Hematopoietic multipotent progenitor cell treated with erythropoietin and hydrocortisone succinate and interleukin-3 and kit ligand, for 17 days (in vitro differentiated cells): ENCODE measurements around the gene CTBP2.

ENCODE experiments used
- DNase-seq: peaks from one replicate; pipeline ENCODE4 v3.0.0-alpha.2; 2015; ENCODE audit warnings: low spot score

The CTBP2 gene

GRCh38 chr10:125159932-125160855 lies at the start of gene CTBP2:
TSS of gene CTBP2 (minus strand) at chr10:125160563.
- DNase-seq, result peak; percentile 47

DNA sequence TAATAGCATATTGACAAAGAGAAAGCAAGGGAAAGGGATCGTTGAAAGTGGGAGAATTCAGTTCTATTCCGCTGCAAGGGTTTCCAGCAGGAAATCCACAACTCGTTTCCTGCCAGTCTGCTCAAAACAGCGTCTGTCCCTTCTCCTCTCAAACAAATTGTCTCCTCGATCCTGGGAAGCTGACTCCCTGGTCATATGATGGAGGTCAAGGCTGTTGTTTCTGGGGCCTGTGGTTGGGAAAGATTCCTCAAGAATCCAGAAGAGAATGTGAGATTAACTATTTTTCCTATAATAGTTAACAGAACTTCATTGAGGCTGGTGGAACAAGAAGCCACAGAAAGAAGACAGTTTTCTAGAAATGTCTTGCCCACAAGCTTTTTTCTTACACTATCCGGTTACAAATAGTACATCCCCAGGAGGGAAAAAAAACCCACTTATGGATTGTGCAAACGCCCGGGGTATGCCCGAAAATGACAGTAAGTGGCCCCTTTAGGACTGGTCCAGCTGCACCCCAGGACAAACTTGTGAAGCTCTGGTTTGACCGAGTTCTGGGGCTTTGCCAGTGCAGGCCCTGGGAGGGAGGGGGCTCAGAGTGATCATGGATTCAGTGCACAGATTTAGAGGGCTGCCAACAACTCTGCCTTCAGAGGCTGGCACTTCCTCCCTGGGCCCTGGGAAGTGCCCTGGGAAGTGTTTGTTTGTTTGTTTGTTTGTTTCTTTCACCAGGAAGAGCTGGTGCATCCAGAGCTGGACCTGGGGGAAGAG lies 49.4 kb upstream of the CTBP2 start:
- no peak for DNase-seq

DNA sequence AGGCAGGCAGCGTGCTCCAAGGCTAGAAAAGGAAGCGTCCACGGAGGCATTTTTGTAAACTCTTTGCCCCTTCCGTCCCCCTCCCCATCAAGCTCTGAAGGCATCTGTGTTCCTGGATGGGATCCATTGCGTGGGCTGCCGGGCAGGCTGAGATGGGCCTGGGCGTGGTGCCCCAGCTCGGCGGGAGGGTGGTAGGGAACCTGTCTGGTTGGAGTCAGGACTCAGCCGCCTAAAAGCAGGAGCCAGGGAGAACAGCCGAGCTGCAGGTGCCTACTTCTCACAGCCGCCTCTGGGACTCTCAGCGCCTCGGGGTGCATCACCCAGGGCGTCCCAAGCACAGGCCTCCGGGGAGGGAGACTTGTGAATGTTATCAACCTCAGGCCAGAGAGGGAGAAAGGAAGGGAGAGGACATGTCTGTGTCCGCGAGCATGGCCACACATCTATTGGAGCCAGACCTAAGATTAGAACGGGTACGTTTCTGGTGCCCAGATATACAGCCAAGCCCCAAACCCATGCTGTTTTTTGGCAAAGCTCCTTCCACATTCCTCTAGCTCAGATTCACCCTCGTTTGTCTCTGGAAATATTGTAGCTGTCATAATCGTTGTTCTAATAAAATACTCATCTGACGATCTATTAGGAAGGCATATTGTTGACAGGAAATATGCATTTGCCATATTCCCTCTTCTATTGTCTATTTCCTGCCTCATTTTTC lies 48.6 kb upstream of the CTBP2 start:
- no peak for DNase-seq

GRCh38 chr10:125206623-125207022 lies 46.3 kb upstream of the CTBP2 start:
- DNase-seq, result no peak

DNA sequence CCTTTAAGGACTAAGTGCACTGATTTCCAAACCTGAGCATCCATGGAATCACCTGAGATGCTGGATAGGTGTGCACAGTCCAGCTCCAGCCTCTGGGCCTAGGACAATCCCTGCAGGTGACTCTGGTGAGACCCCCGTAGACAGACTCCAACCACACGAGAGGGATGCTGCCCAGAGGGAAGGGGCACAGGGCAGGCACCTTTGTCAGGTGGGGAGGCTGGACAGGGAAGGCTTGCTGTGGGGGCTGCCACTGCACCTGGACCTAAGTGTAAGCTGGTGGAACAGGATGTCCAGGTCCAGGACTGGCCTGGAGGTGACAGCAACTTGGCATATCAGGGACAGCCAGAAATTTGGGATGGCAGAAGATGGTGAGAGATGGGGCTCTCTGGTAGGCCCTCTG lies 45.1 kb upstream of the CTBP2 start:
- no peak for DNase-seq

DNA sequence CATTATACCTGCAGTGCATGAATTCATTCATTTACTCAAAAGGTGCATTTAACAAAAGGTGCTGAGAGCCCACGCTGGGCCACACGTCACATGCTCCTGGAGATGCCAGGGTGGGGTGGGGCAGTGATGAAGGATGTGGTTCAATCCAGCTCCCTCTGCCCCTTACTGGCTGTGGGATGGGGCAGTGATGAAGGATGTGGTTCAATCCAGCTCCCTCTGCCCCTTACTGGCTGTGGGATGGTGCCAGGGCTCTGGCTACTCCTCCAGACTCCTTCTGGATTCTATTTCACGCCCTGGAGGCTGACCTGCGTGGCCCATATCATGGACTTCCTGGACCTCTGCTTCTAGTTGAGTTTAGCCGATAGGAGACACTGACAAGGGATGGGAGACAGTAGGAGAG lies 44.0 kb upstream of the CTBP2 start:
- DNase-seq, result no peak

GRCh38 chr10:125203186-125203800 lies 42.9 kb upstream of the CTBP2 start:
- DNase-seq, result no peak

DNA sequence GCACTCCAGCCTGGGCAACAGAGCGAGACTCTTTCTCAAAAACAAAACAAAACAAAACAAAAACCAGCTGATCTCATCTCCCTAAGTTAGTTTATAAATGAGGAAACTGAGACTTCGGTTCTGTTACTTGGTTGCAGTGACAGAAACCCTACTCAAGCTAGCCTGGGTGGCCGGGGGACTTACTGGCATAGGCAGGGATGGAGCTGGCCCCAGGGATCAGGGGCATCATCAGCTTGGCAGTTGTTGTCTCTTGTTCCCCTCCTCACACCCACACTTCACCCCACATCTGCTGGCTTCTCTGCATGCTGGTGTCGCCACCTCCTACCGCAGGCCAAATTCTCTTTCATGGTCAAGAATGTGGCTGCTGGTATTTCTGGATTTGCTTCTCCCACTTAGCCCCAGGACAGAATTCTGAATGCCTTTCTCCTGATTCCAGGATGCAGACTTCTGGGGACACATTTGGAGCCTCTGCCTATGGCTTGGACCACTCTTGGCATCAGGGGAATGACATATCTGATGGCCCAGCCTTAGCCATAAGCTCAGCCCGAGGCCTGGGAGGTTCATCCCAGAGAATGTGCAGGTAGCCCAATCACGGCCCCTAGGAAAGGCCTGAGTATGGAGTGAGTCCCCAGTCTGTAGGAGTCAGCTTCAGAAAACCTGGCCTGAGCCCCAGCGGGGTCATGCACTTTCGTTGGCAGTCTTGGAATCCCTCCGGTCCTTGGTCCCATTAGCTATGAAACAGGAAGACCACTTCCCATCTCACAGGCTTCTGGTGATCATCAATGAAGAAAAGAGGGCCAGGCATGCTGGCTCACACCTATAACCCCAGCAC lies 41.6 kb upstream of the CTBP2 start:
- no peak for DNase-seq

GRCh38 chr10:125201108-125201524 lies 40.8 kb upstream of the CTBP2 start:
- no peak for DNase-seq

DNA sequence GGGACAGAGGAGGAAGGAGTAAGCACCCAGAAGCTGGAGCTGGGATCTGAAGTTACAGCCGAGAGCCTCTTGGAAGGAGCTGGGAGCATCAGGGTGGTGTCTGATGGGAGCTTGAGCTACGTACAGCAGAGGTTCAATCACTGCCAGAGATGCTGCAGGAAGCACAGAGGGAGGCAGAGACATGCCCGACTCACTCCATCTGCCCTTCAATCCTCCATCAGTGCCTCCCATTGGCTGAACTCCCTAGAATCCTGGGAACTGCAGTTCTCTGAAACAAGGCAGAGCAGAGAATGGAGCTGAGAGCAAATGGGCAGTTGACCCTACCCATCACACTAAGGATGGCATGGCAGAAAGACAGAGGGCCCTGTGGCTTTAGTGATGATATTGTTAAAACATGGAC lies 40.0 kb upstream of the CTBP2 start:
- no peak for DNase-seq

GRCh38 chr10:125199270-125199669 lies 38.9 kb upstream of the CTBP2 start:
- no peak for DNase-seq

DNA sequence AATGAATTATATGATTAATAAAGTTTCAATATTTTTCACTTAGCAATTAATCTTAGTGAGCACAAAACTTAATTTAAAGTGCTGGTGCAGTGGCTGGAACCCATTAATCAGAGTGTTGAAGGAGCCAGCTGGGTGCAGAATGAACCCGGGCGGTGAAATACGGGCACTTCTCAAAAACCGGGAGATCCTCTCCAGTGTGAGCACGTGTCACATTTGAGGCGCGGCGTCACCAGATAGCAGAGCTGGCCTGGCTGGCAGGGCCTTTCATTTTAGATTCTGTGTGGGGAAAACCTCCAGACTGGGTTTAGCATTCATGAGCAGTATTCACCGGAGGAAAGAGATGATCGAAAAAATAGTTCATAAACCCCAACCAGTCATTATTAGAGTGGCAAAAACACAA lies 34.5 kb upstream of the CTBP2 start:
- no peak for DNase-seq

DNA sequence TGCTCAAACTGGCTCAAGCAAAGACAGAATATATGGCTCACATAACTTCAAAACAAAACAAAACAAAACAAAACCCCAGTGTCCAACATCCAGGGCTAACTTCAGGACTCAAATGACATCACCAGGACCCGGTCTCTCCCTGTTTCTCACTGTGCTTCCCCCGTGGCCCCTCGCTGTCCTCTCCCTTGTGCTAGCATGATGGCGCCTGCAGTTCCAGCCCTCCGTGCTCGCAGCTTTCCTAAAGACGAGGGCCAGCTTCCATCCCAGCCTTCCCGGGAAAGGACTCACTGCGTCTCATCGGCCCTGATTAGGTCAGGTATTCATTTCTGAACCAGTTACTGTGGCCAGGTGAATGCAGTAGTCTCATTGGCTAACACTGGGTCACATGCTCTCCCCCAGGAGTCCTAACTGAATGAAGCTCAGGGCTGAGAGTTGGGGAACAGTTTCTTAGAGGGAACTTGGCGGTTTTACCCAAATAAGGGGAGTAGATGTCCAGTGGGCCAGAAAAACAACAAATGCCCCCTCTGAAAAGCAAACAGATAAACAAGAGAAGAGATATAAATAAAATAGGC lies 33.0 kb upstream of the CTBP2 start:
- no peak for DNase-seq

DNA sequence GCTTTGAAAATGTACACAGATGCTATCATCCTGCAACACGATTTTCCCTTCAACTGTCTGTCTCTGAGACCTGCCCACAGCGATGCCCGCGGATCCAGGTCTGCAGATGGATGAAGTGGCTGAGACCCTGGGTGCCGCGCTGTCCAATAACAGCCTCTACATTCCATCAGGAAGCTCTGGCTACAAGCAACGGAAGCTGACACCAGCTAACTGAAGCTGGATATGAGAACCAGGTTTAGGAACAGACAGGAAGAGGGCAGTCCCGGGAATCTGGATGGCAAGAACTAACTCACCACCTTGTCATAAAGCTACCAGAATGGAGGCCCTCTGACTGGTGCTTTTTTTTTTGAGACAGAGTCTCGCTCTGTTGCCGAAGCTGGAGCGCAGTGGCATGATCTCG lies 32.3 kb upstream of the CTBP2 start:
- no peak for DNase-seq

- no peak for DNase-seq
These were observed 31.6 kb upstream of the CTBP2 start for GRCh38 chr10:125192005-125192404.

- DNase-seq, result no peak
These were observed 30.6 kb upstream of the CTBP2 start for GRCh38 chr10:125190946-125191345.

DNA sequence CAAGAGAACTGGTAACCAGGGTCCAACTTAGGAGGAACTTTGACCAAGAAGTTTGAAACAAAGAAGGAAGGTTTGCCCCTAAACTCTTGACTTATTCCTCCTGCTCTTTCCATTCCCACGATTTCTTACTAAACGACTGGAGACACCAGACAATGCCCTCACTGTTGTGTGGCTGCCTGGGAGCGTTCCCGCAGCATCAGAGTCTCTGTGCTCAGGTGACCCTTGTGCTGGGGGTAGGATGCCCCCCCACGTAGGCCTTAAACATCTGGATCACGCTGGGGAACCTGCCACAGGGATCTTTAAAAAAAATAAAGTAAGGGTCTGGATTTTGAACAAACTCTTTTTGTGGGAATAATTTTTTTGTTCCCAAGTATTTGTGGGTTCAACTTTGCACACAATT lies 30.1 kb upstream of the CTBP2 start:
- DNase-seq, result no peak

DNA sequence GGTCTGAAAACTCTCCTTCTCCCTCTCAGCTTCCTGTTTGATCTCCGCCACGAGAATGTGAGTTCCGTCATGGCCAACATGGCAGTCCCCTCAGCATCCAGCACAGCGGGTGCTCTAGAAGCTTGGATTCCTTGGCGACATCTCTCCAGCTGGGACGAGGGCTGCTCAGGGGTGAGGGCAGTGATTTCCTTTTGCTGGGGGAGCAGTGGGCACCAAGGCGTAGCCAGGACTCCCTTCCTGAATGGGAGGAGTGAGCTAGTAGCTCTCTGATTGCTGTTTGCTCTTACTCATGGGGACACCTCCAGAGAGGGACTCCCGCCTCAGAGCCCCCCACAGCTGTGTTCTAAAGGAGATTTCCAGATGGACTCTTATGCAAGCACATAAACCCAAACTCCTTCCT lies 28.8 kb upstream of the CTBP2 start:
- no peak for DNase-seq

DNA sequence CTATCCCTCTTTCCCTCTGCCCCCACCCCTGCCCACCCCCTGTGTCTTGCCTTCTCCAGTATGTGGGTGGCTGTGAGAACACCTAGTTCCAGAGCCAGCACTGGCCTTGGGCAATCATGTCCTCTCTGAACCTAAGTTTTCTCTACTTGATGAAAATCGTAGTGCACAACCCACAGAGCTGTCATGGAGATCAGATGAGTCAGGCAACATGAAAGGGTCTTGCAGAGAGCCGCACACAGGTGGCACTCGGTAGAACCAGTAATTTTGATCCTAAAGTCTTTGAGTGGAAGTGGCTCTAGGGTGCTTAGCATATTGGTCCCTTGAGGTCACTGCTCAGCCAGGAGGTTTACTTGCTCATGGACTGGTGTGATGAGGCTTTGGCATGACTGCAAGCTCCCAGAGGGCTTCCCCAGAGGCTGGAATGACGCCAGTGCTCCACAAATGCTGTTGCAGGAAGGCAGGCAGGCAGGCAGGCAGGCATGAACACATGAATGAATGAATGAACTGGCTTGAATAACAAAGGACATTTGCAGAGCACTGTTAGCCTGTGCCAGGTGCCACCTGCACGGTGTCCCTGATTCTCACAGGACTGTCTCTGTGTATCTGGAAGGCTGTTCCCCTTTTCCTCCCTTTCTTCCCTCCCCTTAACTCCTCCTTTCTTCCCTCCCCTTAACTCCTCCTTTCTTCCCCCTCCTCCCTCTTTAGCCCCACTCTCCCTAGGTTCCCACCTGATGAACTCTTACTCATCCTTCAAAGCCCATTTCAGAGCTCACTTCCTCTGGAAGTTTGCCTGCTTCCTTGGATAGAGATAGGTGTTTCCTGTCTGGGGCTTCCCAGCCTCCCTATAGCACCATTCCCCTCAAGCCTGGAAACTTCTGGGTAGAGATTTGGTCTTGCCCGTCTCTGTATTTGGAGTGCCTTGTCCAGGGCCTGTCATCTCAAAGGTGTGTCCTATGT lies 27.2 kb upstream of the CTBP2 start:
- no peak for DNase-seq
